ENCODE results near the gene SLC34A3. TPM values are rescaled to one million over a fixed set of nuclear protein-coding genes. Genes with fewer than 3 reads are reported as not detected.

Gene SLC34A3
- total and polyA plus RNA-seq, 2 donors (not counting 1 experiment from before 2014, with no cell fraction given), result not detected

GRCh38 chr9:137232101-137232500 is 1.4 kb downstream of the SLC34A3 start:
- H3K4me2 ChIP-seq (replicated peaks; ENCODE audit: low read depth, low read length, poor library complexity, severe bottlenecking), result no peak overlapping the region
- ChIA-PET POLR2A (no interaction called here), CTCF (no interaction called here)
- H3K27ac ChIP-seq (ENCODE audit: low read length in 2 of 2), result no peak overlapping the region
- Mint-ChIP-seq H3K9me3 (ENCODE audit: insufficient read depth) (no peaks in the 10 kb centered on the region), H3K27me3 (peaks cover 4% of the 10 kb centered on the region), H3K4me1 (peaks cover 26% of the 10 kb centered on the region), H3K27ac (no peak overlapping the region), H3K4me3 (no peak overlapping the region)
- TF ChIP-seq EZH2 (IDR thresholded peaks at IDR 0.05; ENCODE audit: borderline replicate concordance, insufficient read depth, low read depth, low read length, poor library complexity, severe bottlenecking) (no peak), CTCF (IDR thresholded peaks at IDR 0.05) (no peak)
- H3K4me3 ChIP-seq (ENCODE audit: control extremely low read depth in 1 of 5, extremely low read depth in 1 of 5, insufficient read depth in 1 of 5, low read depth in 2 of 5, low read length in 4 of 5), result no peak overlapping the region
- no peaks in the 10 kb centered on the region for H3K36me3 ChIP-seq (replicated peaks in 1 of 2; ENCODE audit: control extremely low read depth in 1 of 2, control insufficient read depth in 1 of 2, extremely low read depth in 1 of 2, insufficient read depth in 2 of 2, low read length in 1 of 2)
- H3K79me2 ChIP-seq (ENCODE audit: control insufficient read depth, insufficient read depth, low read length), result peaks cover 5% of the 10 kb centered on the region
- H3K27me3 ChIP-seq (replicated peaks in 1 of 4; ENCODE audit: control extremely low read depth in 1 of 4, control insufficient read depth in 3 of 4, insufficient read depth in 4 of 4, low read length in 3 of 4), result peaks cover 0 to 31% (median 2%) of the 10 kb centered on the region in 4 experiments
- no peak overlapping the region for H2AFZ ChIP-seq (ENCODE audit: insufficient read depth, low read depth, low read length, poor library complexity, severe bottlenecking)
- 73% methylated on average over 9 of the region's 10 CpGs for WGBS (ENCODE audit: insufficient coverage)
- DNase-seq (no peak), ATAC-seq (ENCODE audit: low read depth) (no peak)
- peaks cover 33 to 37% of the 10 kb centered on the region in 2 donors for H3K4me1 ChIP-seq (ENCODE audit: control insufficient read depth in 2 of 2, insufficient read depth in 2 of 2, low read length in 2 of 2)
- peaks cover 0 to 3% (median 0%) of the 10 kb centered on the region in 3 donors for H3K9me3 ChIP-seq (ENCODE audit: control extremely low read depth in 1 of 3, control insufficient read depth in 2 of 3, insufficient read depth in 1 of 3, low read length in 2 of 3)
- no peaks in the 10 kb centered on the region for H4K20me1 ChIP-seq (ENCODE audit: control insufficient read depth, insufficient read depth, low read length, poor library complexity, severe bottlenecking)
- no peak overlapping the region for H3K9ac ChIP-seq (ENCODE audit: low read length)
- intact Hi-C loops (cut with micrococcal nuclease), result no loop called here

GRCh38 chr9:137232510-137232909 is 1.8 kb downstream of the SLC34A3 start:
- H3K27me3 ChIP-seq (replicated peaks in 1 of 4; ENCODE audit: control extremely low read depth in 1 of 4, control insufficient read depth in 3 of 4, insufficient read depth in 4 of 4, low read length in 3 of 4), result peaks cover 0 to 30% (median 2%) of the 10 kb centered on the region in 4 experiments
- peaks cover 0 to 3% (median 0%) of the 10 kb centered on the region in 3 donors for H3K9me3 ChIP-seq (ENCODE audit: control extremely low read depth in 1 of 3, control insufficient read depth in 2 of 3, insufficient read depth in 1 of 3, low read length in 2 of 3)
- no peaks in the 10 kb centered on the region for H3K36me3 ChIP-seq (replicated peaks in 1 of 2; ENCODE audit: control extremely low read depth in 1 of 2, control insufficient read depth in 1 of 2, extremely low read depth in 1 of 2, insufficient read depth in 2 of 2, low read length in 1 of 2)
- ATAC-seq (ENCODE audit: low read depth) (no peak), DNase-seq (no peak)
- no peak overlapping the region for H3K4me2 ChIP-seq (replicated peaks; ENCODE audit: low read depth, low read length, poor library complexity, severe bottlenecking)
- no peak overlapping the region for H3K27ac ChIP-seq (ENCODE audit: low read length in 2 of 2)
- peaks cover 3% of the 10 kb centered on the region for H3K27me3 Mint-ChIP-seq
- POLR2A ChIA-PET, result no interaction called here
- H3K9ac ChIP-seq (ENCODE audit: low read length), result no peak overlapping the region
- H3K9me3 Mint-ChIP-seq (ENCODE audit: insufficient read depth), result no peaks in the 10 kb centered on the region
- no peak overlapping the region for H2AFZ ChIP-seq (ENCODE audit: insufficient read depth, low read depth, low read length, poor library complexity, severe bottlenecking)
- H3K4me3 Mint-ChIP-seq, result no peak overlapping the region
- CTCF ChIA-PET, result no interaction called here
- WGBS (ENCODE audit: insufficient coverage), result 95% methylated on average over 24 of the region's 24 CpGs
- intact Hi-C loops (cut with micrococcal nuclease), result no loop called here
- peaks cover 31 to 37% of the 10 kb centered on the region in 2 donors for H3K4me1 ChIP-seq (ENCODE audit: control insufficient read depth in 2 of 2, insufficient read depth in 2 of 2, low read length in 2 of 2)
- H3K27ac Mint-ChIP-seq, result no peak overlapping the region
- no peak overlapping the region for H3K4me3 ChIP-seq (ENCODE audit: control extremely low read depth in 1 of 5, extremely low read depth in 1 of 5, insufficient read depth in 1 of 5, low read depth in 2 of 5, low read length in 4 of 5)
- peaks cover under 1% of the 10 kb centered on the region for H4K20me1 ChIP-seq (ENCODE audit: control insufficient read depth, insufficient read depth, low read length, poor library complexity, severe bottlenecking)
- TF ChIP-seq CTCF (IDR thresholded peaks at IDR 0.05) (no peak), EZH2 (IDR thresholded peaks at IDR 0.05; ENCODE audit: borderline replicate concordance, insufficient read depth, low read depth, low read length, poor library complexity, severe bottlenecking) (no peak)
- peaks cover 26% of the 10 kb centered on the region for H3K4me1 Mint-ChIP-seq
- peaks cover 9% of the 10 kb centered on the region for H3K79me2 ChIP-seq (ENCODE audit: control insufficient read depth, insufficient read depth, low read length)

Data from B cell (primary cell).